HG03342 (cell line): ENCODE data around the gene JADE1.
A peak's percentile ranks its signal among the peaks of the same experiment; 100 is the strongest.

Experiments
- ATAC-seq: cut with Tn5 transposase; IDR thresholded peaks from one replicate; pipeline ENCODE4 v1.9.1; 2021; ENCODE audit warnings: mild to moderate bottlenecking, moderate library complexity; ENCODE audit not compliant: unreplicated experiment

The JADE1 gene

GRCh38 chr4:128810331-128810870 is 901 bp downstream of the JADE1 start:
- ATAC-seq: no peak

- peak; percentile 46 for ATAC-seq
Observed at GRCh38 chr4:128810871-128811570, 1.5 kb downstream of the JADE1 start.

- peak; percentile 45 for ATAC-seq
Observed at GRCh38 chr4:128811571-128812441, 2.3 kb downstream of the JADE1 start.

- ATAC-seq: peak; percentile 7
Observed at GRCh38 chr4:128812442-128813235, 3.1 kb downstream of the JADE1 start.

DNA sequence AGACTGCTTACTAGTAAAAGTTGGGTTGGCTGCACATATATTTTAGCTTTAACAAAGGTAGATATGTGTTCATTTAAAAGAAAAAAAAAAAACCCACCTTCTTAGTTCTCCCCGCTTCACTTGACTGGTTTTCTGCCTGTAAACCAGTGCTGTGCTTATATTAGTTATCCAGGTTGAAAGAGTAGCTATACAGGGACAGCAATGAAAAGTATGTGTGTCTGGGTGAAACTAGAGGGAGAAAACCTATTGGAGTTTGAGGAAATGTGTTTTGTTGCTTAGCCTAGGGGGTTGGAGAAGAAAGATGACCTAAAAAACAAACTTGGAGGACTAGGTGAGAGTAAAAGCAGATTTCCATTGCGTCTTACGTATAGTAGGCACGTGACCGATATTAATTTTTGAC is 4.5 kb downstream of the JADE1 start:
- no peak for ATAC-seq

DNA sequence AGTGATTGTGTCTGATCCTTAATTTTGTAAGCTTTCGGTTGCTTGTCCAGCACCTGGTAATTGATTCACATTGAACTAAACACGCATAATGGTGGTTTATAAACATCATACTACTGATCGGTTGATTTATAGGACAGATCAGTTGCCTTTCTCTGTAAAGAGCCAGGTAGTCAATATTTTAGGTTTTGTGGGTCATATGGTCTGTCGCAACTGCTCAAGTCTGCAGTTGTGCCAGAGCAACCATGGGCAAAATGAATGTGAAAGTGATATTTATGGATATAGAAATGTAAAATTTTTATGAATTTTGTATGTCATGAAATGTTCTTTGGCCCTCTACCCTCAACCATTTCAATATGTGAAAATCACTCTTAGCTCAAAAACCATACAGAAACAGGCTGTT is 8.9 kb downstream of the JADE1 start:
- ATAC-seq: no peak

- ATAC-seq: no peak
Observed at GRCh38 chr4:128819082-128819742, 9.7 kb downstream of the JADE1 start.

DNA sequence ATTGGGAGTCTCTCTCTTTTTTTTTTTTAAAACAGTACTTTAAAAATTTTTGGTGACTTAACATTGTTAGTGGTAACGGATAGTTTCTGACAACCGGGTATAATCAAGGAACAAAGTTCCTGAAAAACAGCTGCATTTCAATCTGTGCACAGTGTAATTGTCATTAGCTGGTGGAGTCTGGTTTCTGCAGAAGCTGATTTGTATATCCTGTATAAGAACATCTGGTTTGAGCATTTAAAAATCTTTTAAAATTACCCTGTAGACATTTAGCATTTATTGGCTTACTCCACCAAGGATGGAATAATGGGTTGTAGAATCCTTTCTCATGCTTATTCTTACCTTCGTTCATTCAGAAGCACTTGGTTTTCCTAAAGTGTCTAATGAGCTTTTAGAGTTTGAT is 11.2 kb downstream of the JADE1 start:
- no peak for ATAC-seq

- ATAC-seq: no peak
Observed at GRCh38 chr4:128821151-128821550, 11.7 kb downstream of the JADE1 start.

- ATAC-seq: no peak
Observed at GRCh38 chr4:128823025-128823661, 13.6 kb downstream of the JADE1 start.

- ATAC-seq: no peak
Observed at GRCh38 chr4:128825226-128825625, 15.7 kb downstream of the JADE1 start.

DNA sequence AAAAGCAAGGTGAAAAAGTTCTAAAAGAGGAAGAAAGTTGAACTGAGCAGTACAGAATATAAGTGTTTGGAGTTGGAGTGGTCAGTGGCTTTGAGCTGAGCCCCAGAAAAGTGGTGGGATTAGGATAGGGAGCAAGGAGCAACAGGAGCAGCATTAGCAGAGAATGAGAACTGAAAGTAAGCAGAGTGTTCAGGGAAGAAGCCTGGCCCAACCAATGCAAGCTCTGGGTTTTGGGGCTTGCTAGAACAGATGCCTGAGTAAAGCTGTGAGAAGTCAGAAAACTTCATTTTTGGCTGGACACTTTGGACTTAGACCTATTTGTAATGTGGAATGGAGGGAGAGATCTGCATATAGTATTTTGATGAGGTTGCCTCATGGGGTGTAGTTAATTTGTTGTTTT is 17.8 kb downstream of the JADE1 start:
- ATAC-seq: no peak

DNA sequence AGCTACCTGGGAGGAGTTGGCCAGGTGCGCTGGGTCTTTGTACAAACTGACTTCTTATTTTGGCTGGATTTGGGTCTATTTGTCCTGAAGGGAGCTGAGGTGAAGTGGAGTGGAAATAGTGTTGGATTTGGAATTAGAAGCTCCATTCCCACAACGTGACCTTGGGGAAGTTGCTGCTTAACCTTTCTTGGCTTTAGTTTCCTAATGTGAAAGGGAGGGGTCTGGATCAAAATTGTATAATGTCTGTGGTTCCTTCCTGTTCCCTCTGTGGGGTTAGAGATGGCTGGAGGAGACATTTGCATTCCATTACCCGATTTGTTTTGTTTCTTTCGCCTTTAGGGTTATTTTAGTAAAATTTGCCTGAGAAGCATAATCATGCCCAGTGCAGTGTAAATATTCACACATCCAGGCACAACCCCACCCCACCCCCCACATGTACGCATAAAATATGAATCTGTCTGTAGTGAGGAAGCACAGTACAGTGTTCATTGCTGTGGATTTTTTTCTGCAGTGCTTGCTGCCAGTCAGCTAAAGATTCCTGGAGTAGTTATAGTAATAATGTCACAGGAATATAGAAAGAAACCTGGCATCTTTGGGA is 21.5 kb downstream of the JADE1 start:
- ATAC-seq: no peak

DNA sequence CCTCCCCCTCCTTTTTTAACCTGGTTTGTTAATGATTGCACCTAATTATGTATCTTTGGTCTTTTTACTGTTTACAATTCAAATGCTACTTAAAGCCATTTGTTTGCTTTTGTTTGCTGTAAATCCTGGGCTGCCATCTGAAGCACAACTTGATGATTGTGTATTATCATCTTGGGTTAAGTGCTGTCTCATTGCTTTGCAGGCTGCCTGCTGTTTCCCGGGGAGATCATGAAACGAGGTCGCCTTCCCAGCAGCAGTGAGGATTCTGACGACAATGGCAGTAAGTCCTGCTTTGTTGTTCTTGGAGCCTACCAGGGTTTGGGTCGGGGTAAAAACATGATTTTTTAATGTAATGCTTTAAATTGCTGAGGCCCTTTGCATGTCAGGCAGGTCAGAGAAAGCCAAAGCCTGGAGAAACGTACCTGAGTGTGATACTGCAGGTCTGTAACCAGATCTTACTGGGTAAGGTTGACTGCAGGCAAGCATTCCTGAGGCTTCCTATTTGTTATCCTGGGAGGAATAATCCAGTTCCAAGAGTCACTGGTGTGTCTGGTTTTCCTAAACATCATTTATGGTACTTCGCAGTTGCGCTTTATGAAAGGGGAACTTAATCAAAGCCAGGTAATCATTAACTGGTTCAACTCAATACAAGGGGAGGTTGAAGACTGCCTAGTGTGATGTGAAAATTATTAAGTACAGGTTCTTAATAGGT is 22.2 kb downstream of the JADE1 start:
- peak; percentile 56 for ATAC-seq

DNA sequence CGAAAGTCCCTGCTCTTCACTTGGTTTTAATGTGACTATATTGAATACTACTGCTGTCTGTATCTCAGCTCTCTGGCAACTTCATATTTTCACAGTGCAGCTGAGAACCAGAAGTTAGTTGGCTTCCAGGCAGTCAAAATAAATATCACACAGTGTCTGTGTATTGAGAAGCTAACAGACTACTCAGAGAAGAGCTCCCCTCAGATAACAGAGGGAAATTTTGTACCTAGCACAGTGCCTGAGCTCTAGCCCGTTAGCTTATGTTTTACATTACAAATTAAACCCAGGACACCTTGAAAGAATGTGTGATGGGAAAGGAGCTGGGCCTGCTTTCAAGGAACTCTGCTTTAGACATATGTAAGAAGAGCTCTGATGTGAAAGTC is 22.7 kb downstream of the JADE1 start:
- peak; percentile 26 for ATAC-seq

DNA sequence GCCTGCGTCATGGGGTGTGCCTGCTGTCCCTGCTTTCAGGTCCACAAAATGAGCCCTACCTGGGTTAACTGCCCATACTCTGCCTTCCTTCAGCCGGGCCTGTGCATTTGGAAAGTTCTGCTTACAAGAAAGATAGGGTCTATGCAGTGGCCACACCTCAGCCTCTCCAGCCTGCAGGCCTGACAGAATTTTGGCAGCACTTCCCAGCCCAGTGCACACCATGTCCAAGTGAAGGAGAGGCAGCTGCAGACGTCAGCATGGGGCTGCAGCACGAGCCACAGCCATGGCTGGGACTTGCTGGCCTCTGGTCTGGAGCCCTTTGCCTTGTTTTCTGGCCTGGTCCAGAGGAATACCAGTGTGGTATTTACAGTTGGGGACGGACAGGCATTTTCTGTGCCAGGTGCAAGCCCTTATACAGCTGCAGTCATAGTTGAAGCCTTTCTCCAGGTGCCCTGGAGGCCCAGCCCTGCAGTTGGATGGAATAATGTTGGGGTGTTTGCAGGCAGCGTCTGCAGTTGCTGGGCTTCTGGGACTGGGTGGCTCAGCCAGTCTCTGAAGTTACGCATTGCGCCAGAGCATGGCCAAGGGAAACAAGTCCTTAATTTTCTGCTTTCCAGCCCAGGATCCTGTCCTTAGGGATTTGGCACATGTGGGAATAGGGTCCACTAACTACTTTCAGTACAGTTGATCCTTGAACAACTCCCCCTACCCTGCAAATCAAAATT is 26.2 kb downstream of the JADE1 start:
- ATAC-seq: no peak

- no peak for ATAC-seq
Observed at GRCh38 chr4:128837198-128837597, 27.7 kb downstream of the JADE1 start.

GRCh38 chr4:128837679-128838078 is 28.2 kb downstream of the JADE1 start:
- ATAC-seq: no peak
